NOMO-1 treated with DMSO at 0.1 percent for 48 hours (cell line): ENCODE measurements around the gene B9D2.
A peak's percentile ranks its signal among the peaks of the same experiment; 100 is the strongest.
"Not testable (repeated sequence)": the region's sequence is repeated elsewhere in the genome, so short reads cannot be mapped to it uniquely, and the experiment has no call there.

Source experiments
- DNase-seq: peaks from one replicate; lab custom pipeline; 2025; ENCODE audit not compliant: unreplicated experiment; lab: John Stamatoyannopoulos, UW

B9D2 gene

GRCh38 chr19:41391618-41392017 is 27.7 kb upstream of the B9D2 start:
- DNase-seq, result no peak

GRCh38 chr19:41386442-41386841 is 22.5 kb upstream of the B9D2 start:
- no peak for DNase-seq

GRCh38 chr19:41384351-41384750 is 20.4 kb upstream of the B9D2 start:
- DNase-seq, result no peak

- not testable (repeated sequence) for DNase-seq
Observed at GRCh38 chr19:41381536-41381935, 17.6 kb upstream of the B9D2 start.

- DNase-seq, result no peak
Observed at GRCh38 chr19:41377977-41378709, 14.2 kb upstream of the B9D2 start.

GRCh38 chr19:41376998-41377365 is 13.0 kb upstream of the B9D2 start:
- DNase-seq, result no peak

- DNase-seq, result no peak
Observed at GRCh38 chr19:41376241-41376997, 12.5 kb upstream of the B9D2 start, which contains the start of gene TMEM91. TMEM91 (plus strand) TSS chr19:41376533; CDS start chr19:41378310, 1,777 bp downstream.

GRCh38 chr19:41373993-41374392 is 10.0 kb upstream of the B9D2 start:
- no peak for DNase-seq

- no peak for DNase-seq
Observed at GRCh38 chr19:41372501-41372900, 8.6 kb upstream of the B9D2 start.

- no peak for DNase-seq
Observed at GRCh38 chr19:41371541-41371940, 7.6 kb upstream of the B9D2 start.

GRCh38 chr19:41371119-41371518 is 7.2 kb upstream of the B9D2 start:
- not testable (repeated sequence) for DNase-seq

- DNase-seq, result no peak
Observed at GRCh38 chr19:41369769-41370168, 5.8 kb upstream of the B9D2 start.

- DNase-seq, result peak; percentile 74
Observed at GRCh38 chr19:41367848-41368301, 3.9 kb upstream of the B9D2 start.

GRCh38 chr19:41366089-41366488 is 2.1 kb upstream of the B9D2 start:
- DNase-seq, result no peak

GRCh38 chr19:41364524-41365391 is 809 bp upstream of the B9D2 start:
- DNase-seq, result peak; percentile 71

GRCh38 chr19:41363371-41363752 is 587 bp downstream of the B9D2 start:
- DNase-seq, result no peak

- no peak for DNase-seq
Observed at GRCh38 chr19:41362143-41362847, 1.7 kb downstream of the B9D2 start.

- no peak for DNase-seq
Observed at GRCh38 chr19:41359741-41360140, 4.2 kb downstream of the B9D2 start.

GRCh38 chr19:41357746-41358145 is 6.2 kb downstream of the B9D2 start:
- DNase-seq, result no peak

- no peak for DNase-seq
Observed at GRCh38 chr19:41356984-41357739, 6.8 kb downstream of the B9D2 start.
